Adrenal gland (tissue), 12 donors: ENCODE results near the gene ZMYND10. TPM values are rescaled to one million over a fixed set of nuclear protein-coding genes. Genes with fewer than 3 reads are reported as not detected.

Experiments used
- DNase-seq, 7 donors: peaks; one replicate each; pipeline ENCODE4 v3.0.0-alpha.2; 2019 to 2020
- H3K27ac ChIP-seq, 5 donors: fragments of 200-600 bp; sonication (generic) in 4 of 5; 1 replicate in 3 of 5; 2 replicates in 2 of 5; pipeline versions ENCODE4 v1.5.1 to v1.8.0; 2016 to 2020; ENCODE audit warnings: mild to moderate bottlenecking in 1 of 5
- H3K27me3 ChIP-seq: fragments of 200-600 bp; 2 replicates; pipeline ENCODE4 v1.8.0; 2021
- H3K36me3 ChIP-seq, 2 donors: fragments of 200-600 bp; replicated peaks in 1 of 2; 1 replicate in 1 of 2; 2 replicates in 1 of 2; pipeline versions ENCODE4 v1.5.1 to v1.8.0; 2018 to 2022
- H3K4me1 ChIP-seq, 2 donors: fragments of 200-600 bp; replicated peaks in 1 of 2; 1 replicate in 1 of 2; 2 replicates in 1 of 2; pipeline versions ENCODE4 v1.5.1 to v1.8.0; 2018 to 2021
- H3K4me3 ChIP-seq, 4 donors: fragments of 200-600 bp; sonication (generic) in 3 of 4; one replicate each; pipeline ENCODE4 v1.5.1; 2016 to 2018
- H3K9me3 ChIP-seq, 3 donors: fragments of 200-600 bp; sonication (generic) in 1 of 3; replicated peaks in 1 of 3; 1 replicate in 2 of 3; 2 replicates in 1 of 3; pipeline versions ENCODE4 v1.5.1 to v1.8.0; 2016 to 2021
- POLR2A ChIP-seq, 2 donors: fragments of 450-650 bp; IDR thresholded peaks; one replicate each; pipeline ENCODE4 v1.6.1; 2017; ENCODE audit warnings: antibody characterized with exemption in 2 of 2, mild to moderate bottlenecking in 2 of 2, moderate library complexity in 1 of 2
- WGBS, 4 donors: extraction: QIAGEN DNeasy Blood & Tissue Kit in 2 of 4; methylation state at CpG; one replicate each; pipeline versions ENCODE4 v1.1.5 to v1.1.7; 2013 to 2017; 5-methylcytosine and 5-hydroxymethylcytosine counted together
- intact Hi-C, 2 donors: fragments of 100-400 bp; cut with DNase I; formaldehyde crosslinking; loops; one replicate each; pipeline versions ENCODE4 v1.14.1 to v1.15.0; 2022 to 2023
- polyA plus RNA-seq, 3 donors: library from polyadenylated mRNA; stranded (reverse); fragments of 200-250 nt in 2 of 3; fragments of 350-450 nt in 1 of 3; fragmentation: Illumina TruSeq in 1 of 3; extraction: RNeasy Lipid Tissue Mini Kit (QIAGEN cat#74804) in 1 of 3; gene quantifications; one replicate each; pipeline ENCODE4 v1.2.3, GENCODE V29; 2013 to 2014
- total RNA-seq, 9 donors: library from RNA; depleted of rRNA in 4 of 9; stranded (reverse); fragments of >200 nt in 4 of 9; fragments of 120-200 nt in 1 of 9; fragmentation: NEBNext Ultra II Directional in 1 of 9; extraction: Animal tissue kit (Norgen Biotek cat#: 25700) in 1 of 9; gene quantifications; one replicate each; pipeline versions ENCODE4 v1.1.0 to v1.2.4, GENCODE V29; 2013 to 2023
- TF ChIP-seq, protein P1 (sequence below), 6 experiments: fragments of 450-650 bp in 4 of 6; fragments of 200-600 bp in 2 of 6; sonication (generic) in 1 of 6; IDR thresholded peaks; 1 replicate in 5 of 6; 2 replicates in 1 of 6; pipeline versions ENCODE4 v1.5.1 to v1.8.0; 2016 to 2021; ENCODE audit warnings: antibody characterized with exemption in 6 of 6, mild to moderate bottlenecking in 2 of 6, moderate library complexity in 1 of 6
- donor health status: healthy with polysubstance abuse.
- donor health status: Bipolar disorder and iron deficiency.
- donor health status: DM: yes; HTN: yes; CAD: no.
- donor health status: DM: no; HTN: no; CAD: no.
- donor health status: DM: no; HTN: no; CAD: no.
- donor health status: DM: yes; HTN: yes; CAD: no.

Gene ZMYND10
- total and polyA plus RNA-seq, 12 donors = 0.11 to 1.9 (median 0.51) TPM; not detected in 4

DNA sequence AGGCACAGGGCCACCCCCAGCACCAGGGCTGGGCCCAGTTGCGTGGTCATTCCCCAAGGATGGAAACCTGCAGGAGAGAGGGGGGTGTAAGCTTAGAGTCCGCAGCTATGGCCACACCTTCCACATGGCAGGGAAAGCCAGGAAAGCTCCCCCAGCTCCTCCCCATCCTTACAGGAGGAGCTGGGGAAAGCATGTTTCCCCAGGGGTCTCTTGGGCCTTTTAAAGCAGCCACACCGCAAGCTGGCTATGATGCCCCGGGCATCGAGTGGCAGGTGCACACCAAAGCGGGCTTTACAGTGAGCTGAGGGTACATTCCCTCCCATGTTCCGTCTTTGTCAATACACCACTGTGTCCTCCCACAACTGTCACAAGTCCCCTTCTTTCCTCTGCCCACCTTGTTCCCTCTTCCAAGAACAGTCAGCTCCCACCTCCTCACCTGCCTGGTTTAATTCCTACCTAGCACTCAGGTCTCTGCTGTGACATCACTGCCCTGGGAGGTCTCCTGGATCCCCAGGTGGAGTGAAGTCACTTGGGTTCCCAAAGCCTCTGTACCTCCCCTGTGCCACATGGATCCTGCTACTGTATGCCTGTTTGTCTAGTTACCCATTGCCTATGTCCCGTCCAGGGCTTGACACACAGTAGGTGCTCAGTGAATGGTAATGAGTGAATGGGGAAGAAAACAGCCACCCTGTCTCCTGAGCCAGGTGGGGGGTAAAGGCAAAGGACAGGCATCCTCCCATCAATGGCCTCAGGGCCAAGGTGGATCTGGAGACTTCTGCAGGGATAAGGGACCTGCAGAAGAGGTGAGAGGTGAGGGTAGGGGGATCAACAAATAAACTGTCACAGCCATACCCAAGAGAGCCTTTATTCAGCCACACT lies 49.7 kb downstream of the ZMYND10 start:
- Histone ChIP-seq H3K4me1 (peaks cover 32 to 44% of the 10 kb centered on the region in 2 donors), H3K27me3 (no peaks in the 10 kb centered on the region), H3K36me3 (no peaks in the 10 kb centered on the region), H3K4me3 (no peak overlapping the region), H3K27ac (no peak overlapping the region), H3K9me3 (no peaks in the 10 kb centered on the region)
- intact Hi-C loops = no loop called here
- DNase-seq = no peak
- TF ChIP-seq POLR2A (IDR thresholded peaks at IDR 0.05) = no peak
- TF ChIP-seq, protein P1, sequence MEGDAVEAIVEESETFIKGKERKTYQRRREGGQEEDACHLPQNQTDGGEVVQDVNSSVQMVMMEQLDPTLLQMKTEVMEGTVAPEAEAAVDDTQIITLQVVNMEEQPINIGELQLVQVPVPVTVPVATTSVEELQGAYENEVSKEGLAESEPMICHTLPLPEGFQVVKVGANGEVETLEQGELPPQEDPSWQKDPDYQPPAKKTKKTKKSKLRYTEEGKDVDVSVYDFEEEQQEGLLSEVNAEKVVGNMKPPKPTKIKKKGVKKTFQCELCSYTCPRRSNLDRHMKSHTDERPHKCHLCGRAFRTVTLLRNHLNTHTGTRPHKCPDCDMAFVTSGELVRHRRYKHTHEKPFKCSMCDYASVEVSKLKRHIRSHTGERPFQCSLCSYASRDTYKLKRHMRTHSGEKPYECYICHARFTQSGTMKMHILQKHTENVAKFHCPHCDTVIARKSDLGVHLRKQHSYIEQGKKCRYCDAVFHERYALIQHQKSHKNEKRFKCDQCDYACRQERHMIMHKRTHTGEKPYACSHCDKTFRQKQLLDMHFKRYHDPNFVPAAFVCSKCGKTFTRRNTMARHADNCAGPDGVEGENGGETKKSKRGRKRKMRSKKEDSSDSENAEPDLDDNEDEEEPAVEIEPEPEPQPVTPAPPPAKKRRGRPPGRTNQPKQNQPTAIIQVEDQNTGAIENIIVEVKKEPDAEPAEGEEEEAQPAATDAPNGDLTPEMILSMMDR (IDR thresholded peaks at IDR 0.05) = no peak
- 80 to 90% (median 87%) methylated on average over 8 of the region's 8 CpGs for WGBS, 4 donors

- WGBS, 4 donors = 87 to 94% (median 92%) methylated on average over 2 to 22 of the region's 22 CpGs
- intact Hi-C loops = no loop called here
Measured at GRCh38 chr3:50294492-50295403, 50.8 kb downstream of the ZMYND10 start.

DNA sequence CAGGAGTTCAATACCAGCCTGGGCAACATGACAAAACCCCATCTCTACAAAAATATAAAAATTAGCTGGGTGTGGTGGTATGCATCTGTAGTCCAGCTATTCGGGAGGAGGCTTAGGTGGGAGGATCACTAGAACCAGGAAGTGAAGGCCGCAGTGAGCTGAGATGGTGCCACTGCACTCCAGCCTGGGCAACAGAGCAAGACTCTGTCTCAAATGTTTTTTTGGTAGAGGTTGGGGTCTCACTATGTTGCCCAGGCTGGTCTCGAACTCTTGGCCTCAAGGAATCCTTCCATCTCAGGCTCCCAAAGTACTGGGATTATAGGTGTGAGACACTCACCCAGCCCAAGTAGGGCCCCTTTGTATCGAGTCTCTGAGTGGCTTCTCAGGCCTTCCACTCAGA lies 51.4 kb downstream of the ZMYND10 start:
- peaks cover 0 to 11% of the 10 kb centered on the region in 2 donors for H3K36me3 ChIP-seq
- 82 to 92% (median 85%) methylated on average over 2 to 4 of the region's 4 CpGs for WGBS, 4 donors
- intact Hi-C loops = no loop called here

More at GRCh38 chr3:50294492-50295403, 50.8 kb downstream of the ZMYND10 start:
- TF ChIP-seq POLR2A (IDR thresholded peaks at IDR 0.05) = no peak
- TF ChIP-seq, protein P1 (IDR thresholded peaks at IDR 0.05) = no peak
- Histone ChIP-seq H3K9me3 (no peaks in the 10 kb centered on the region), H3K4me3 (no peak overlapping the region), H3K27me3 (no peaks in the 10 kb centered on the region), H3K4me1 (peaks cover 22 to 34% of the 10 kb centered on the region in 2 donors), H3K36me3 (peaks cover 0 to 5% of the 10 kb centered on the region in 2 donors), H3K27ac (peak overlapping the region in 1 of 5 donors; percentile 92)
- no peak for DNase-seq

More for the DNA sequence above, 51.4 kb downstream of the ZMYND10 start:
- H3K9me3 ChIP-seq = no peaks in the 10 kb centered on the region
- DNase-seq = no peak
- H3K4me3 ChIP-seq = no peak overlapping the region
- H3K4me1 ChIP-seq = peaks cover 19 to 32% of the 10 kb centered on the region in 2 donors
- H3K27me3 ChIP-seq = no peaks in the 10 kb centered on the region
- H3K27ac ChIP-seq = peak overlapping the region in 3 of 5 donors; percentile 65 to 92 (median 82)
- no peak for TF ChIP-seq POLR2A (IDR thresholded peaks at IDR 0.05)
- TF ChIP-seq, protein P1 (IDR thresholded peaks at IDR 0.05) = no peak
